ENCODE measurements around the gene EIF2S1. TPM values are rescaled to one million over a fixed set of nuclear protein-coding genes. Genes with fewer than 3 reads are reported as not detected.

Gene EIF2S1
- total and polyA plus RNA-seq, 11 donors, result 37.6 to 232 (median 91.7) TPM

- no peaks in the 10 kb centered on the region for H3K36me3 ChIP-seq
- no peaks in the 10 kb centered on the region for H3K27me3 ChIP-seq
- no peak for DNase-seq
- H3K27ac ChIP-seq, result no peak overlapping the region
- 78 to 82% (median 81%) methylated on average over 5 of the region's 5 CpGs for WGBS, 4 donors
- peaks cover 0 to 3% (median 0%) of the 10 kb centered on the region in 12 donors for H3K4me1 ChIP-seq
- ATAC-seq, result no peak
- no peak for TF ChIP-seq CTCF (IDR thresholded peaks at IDR 0.05)
- TF ChIP-seq POLR2A (IDR thresholded peaks at IDR 0.05), result no peak
- no peak overlapping the region for H3K4me3 ChIP-seq
- no peaks in the 10 kb centered on the region for H3K9me3 ChIP-seq
- intact Hi-C loops (cut with DNase I), result no loop called here
Measured at GRCh38 chr14:67395876-67396189, 35.7 kb downstream of the EIF2S1 start.

DNA sequence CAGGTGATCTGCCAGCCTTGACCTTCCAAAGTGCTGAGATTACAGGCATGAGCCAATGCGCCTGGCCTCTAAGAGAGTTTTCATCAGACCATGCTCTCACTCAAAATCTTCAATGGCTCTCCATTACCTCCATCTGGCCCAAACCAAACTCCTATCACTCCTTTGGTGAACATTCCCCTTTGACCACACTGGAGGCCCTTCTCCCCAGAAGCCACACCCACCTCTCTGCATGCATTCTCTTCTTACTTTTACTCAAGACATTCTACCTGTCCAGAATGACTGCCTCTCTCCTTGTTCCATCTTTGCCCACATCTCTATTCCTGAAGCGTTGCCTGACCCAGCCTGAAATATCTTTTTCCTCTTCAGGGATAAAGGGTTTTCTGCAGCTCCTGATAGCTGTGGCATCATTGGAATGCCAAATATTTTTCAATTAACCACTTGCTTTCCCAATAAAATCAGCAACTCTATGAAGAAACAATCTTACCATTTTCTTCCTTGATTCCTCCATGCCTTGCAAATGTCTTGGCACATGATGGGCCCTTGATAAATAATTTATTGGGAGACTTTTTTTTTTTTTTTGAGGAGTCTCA, 36.3 kb downstream of the EIF2S1 start:
- Histone ChIP-seq H3K4me1 (peaks cover 0 to 3% (median 0%) of the 10 kb centered on the region in 12 donors), H3K9me3 (no peaks in the 10 kb centered on the region), H3K27me3 (no peaks in the 10 kb centered on the region), H3K36me3 (no peaks in the 10 kb centered on the region), H3K27ac (no peak overlapping the region), H3K4me3 (no peak overlapping the region)
- no peak for ATAC-seq
- 43 to 53% (median 51%) methylated on average over 2 of the region's 2 CpGs for WGBS, 4 donors
- intact Hi-C loops (cut with DNase I), result no loop called here
- TF ChIP-seq CTCF (IDR thresholded peaks at IDR 0.05) (no peak), POLR2A (IDR thresholded peaks at IDR 0.05) (no peak)
- no peak for DNase-seq

DNA sequence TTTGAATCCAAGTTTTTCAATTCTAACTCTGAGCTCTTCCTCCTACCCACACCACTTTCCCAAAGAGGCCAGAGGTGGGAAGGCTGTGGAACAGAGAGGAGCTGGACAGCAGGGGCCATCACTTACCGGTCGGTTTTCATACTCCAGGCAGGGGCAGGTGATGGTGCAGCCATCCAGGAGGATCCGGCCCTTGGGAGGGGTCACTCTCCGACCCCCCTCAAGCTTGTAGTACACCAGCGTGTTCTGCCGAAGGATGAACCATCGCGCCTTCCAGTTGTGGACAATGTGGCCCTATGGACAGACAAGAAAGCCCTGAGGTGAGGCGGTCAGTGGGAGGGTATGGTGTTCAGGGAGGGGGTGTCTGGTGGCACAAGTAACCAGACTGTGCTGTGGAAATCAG, 37.4 kb downstream of the EIF2S1 start:
- Histone ChIP-seq H3K4me3 (no peak overlapping the region), H3K27ac (no peak overlapping the region), H3K9me3 (peaks cover 0 to 1% (median 0%) of the 10 kb centered on the region in 12 donors), H3K36me3 (no peaks in the 10 kb centered on the region), H3K4me1 (peaks cover 0 to 3% (median 0%) of the 10 kb centered on the region in 12 donors), H3K27me3 (no peaks in the 10 kb centered on the region)
- intact Hi-C loops (cut with DNase I), result no loop called here
- TF ChIP-seq POLR2A (IDR thresholded peaks at IDR 0.05), result no peak
- TF ChIP-seq CTCF (IDR thresholded peaks at IDR 0.05), result no peak
- DNase-seq (no peak), ATAC-seq (no peak)
- 94 to 96% (median 95%) methylated on average over 9 of the region's 9 CpGs for WGBS, 4 donors

DNA sequence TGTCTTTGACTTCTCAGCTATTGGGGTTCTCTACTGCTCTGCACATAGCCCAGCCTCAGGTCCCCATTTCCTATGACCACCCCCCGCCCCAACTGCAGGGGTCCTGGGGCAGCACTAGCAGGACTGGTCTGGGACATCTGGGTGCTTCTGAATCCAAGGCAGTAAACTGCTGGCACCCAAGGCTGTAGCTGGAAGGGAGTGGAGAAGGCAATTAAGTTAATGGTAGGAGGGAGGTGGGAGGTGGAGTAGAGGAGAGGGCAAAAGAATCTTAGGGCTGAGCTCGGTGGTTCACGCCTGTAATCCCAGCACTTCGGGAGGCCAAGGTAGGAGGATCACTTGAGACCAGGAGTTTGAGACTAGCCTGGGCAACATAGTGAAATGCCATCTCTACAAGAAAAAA, 40.3 kb downstream of the EIF2S1 start:
- WGBS, 4 donors, result 89 to 92% (median 90%) methylated on average over 4 of the region's 4 CpGs
- intact Hi-C loops (cut with DNase I), result no loop called here
- Histone ChIP-seq H3K36me3 (no peaks in the 10 kb centered on the region), H3K4me1 (peaks cover 0 to 3% (median 0%) of the 10 kb centered on the region in 12 donors), H3K27me3 (no peaks in the 10 kb centered on the region), H3K27ac (no peak overlapping the region), H3K9me3 (peaks cover 0 to 5% (median 0%) of the 10 kb centered on the region in 12 donors), H3K4me3 (no peak overlapping the region)
- ATAC-seq (no peak), DNase-seq (no peak)
- TF ChIP-seq POLR2A (IDR thresholded peaks at IDR 0.05) (no peak), CTCF (IDR thresholded peaks at IDR 0.05) (no peak)

Measured in heart left ventricle (tissue), 16 donors.